Erythroblast (primary cell): ENCODE measurements around the gene EXD2.
"Not testable (repeated sequence)": the region's sequence is repeated elsewhere in the genome, so short reads cannot be mapped to it uniquely, and the experiment has no call there.

Experiments
- DNase-seq, 2 experiments: peaks; one replicate each; lab custom pipeline; 2025; lab: John Stamatoyannopoulos, UW
- GATA1 ChIP-seq: IDR thresholded peaks from 2 replicates; pipeline ENCODE4 v1.6.1; 2011; ENCODE audit warnings: low read depth, mild to moderate bottlenecking, control low read depth, low read length, moderate library complexity
- POLR2A ChIP-seq: IDR thresholded peaks from 2 replicates; pipeline ENCODE4 v1.6.1; 2011; ENCODE audit warnings: mild to moderate bottlenecking, low read length

Gene EXD2

DNA sequence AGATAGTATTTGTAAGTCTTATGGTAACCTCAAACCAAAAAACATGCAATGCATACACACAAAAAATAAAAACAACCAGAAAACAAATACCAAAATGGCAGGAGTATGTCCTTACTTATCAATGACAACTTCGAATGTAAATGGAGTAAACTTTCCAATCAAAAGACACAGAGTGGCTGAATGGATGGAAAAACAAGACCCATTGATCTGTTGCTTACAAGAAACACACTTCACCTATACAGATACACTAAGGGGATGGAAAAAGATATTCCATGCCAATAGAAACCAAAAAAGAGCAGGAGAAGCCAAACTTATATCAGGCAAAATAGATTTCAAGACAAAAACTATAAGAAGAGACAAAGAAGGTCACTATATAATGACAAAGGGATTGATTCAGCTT lies 29.7 kb upstream of the EXD2 start:
- no peak for TF ChIP-seq GATA1
- no peak for TF ChIP-seq POLR2A
- DNase-seq: no peak

DNA sequence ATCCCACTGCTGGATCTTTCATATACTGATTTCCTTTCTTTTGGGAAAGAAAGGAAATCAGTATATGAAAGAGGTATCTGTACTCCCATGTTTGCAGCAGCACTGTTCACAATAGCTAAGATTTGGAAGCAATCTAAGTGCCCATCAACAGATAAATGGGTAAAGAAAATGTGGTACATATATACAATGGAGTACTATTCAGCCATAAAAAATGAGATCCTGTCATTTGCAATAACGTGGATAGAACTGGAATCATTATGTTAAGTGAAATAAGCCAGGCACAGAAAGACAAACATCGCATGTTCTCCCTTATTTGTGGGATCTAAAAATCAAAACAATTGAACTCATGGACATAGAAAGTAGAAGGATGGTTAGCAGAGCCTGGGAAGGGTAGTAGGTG lies 25.5 kb upstream of the EXD2 start:
- not testable (repeated sequence) for DNase-seq

DNA sequence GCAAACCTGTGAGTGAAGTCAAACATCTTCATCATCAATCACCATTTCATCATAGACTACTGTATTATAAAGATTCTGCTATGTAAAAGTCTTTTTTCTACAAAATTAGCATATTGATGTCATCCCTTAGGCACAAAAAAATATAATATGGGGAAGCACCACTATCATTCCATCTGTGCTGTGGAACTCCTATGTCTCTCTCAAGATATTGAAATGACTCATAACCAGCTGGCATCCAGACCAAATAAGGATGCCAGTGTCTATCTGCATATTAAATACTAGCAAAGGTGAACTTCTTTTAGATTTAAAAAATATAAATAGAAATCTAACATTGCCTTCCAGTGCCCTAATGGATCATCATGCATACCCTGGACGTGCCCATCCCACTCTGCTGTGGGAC lies 20.5 kb upstream of the EXD2 start:
- no peak for DNase-seq
- TF ChIP-seq GATA1 (no peak), POLR2A (no peak)

DNA sequence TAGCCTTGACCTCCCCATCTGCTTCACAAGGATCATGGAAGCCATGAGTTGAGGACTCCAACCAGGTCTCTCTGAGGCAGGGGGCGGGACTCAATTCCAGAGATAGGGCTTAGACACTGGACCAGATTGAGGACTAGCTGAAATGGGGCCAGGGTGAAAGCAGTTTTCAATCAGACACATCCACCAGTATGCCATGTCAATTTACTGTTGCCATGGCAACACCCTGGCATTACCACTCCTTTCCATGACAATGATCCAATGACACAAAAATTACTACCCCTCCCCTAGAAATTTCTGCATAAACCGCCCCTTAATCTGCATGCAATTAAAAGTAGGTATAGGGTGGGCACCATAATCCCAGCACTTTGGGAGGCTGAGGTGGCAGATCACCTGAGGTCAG lies 19.7 kb upstream of the EXD2 start:
- DNase-seq: no peak
- TF ChIP-seq GATA1 (no peak), POLR2A (no peak)

DNA sequence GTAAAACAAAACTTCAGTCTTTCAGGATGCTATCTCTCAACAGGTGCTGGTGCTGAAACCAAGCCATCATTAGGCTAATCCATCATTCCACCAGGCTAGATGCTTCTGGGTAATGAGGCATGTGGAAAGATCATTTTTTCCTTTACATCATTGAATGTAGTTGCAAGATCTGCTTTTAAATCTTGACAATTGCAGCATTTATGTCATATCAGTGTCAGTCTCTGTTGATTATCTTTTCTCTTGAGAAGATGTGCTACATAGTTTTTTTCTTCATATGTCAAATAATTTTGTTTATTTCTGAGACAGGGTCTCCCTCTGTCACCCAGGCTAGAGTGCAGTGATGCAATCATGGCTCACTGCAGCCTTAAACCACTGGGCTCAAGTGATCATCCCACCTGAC lies 16.2 kb upstream of the EXD2 start:
- DNase-seq: no peak
- TF ChIP-seq GATA1: no peak
- TF ChIP-seq POLR2A: no peak

DNA sequence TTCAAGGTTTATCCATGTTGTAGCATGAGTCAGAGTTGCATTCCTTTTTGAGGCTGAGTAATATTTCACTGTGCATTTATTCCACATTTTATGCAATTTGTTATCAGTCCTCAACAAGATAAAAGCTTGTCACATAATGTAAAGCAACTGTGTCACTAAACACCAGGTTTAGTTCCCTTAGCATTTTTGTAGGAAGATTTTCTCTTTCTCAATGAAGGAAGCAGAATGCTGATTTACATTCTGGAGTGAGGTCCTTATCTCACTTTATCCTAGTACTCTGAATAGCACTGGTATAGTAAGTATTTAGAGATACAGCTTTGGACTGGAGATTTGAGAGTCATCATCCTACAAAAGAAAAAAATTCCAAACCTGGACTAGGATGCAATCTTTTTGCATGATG lies 9.8 kb upstream of the EXD2 start:
- DNase-seq: no peak
- TF ChIP-seq POLR2A: no peak
- no peak for TF ChIP-seq GATA1

DNA sequence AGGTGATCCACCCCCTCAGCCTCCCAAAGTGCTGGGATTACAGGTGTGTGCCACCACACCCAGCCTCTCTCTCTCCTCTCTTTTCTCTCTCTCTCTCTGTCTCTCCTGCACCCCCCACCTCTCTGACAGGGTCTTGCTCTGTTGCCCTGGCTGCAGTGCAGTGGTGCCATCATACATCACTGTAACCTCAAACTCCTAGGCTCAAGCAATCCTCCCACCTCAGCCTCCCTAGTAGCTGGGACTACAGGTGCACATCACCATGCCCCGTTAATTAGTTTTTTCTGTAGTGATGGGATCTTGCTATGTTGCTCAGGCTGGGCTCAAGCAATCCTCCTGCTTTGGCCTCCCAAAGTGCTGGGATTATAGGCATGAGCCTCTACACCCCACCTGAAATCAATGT lies 8.7 kb upstream of the EXD2 start:
- DNase-seq: not testable (repeated sequence)

DNA sequence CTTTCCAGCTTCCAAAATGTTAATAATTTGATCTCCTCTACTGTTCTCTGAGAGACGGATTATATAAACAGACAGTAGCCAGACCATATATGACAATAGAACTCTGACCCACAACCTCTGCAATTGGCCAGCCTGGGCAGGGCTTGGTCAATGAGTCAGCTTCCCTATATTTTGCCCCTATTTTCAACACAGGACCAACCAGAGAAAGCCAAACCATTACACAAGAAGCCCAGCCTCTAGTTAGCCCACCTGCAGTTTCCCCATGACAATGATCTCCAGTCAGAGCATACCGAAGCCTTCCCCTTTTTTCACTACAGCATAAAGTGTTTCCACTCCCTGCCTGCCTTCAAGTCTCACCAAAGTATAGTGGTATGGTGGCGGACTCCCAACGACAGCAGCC lies 7.6 kb upstream of the EXD2 start:
- no peak for TF ChIP-seq GATA1
- no peak for TF ChIP-seq POLR2A
- no peak for DNase-seq

DNA sequence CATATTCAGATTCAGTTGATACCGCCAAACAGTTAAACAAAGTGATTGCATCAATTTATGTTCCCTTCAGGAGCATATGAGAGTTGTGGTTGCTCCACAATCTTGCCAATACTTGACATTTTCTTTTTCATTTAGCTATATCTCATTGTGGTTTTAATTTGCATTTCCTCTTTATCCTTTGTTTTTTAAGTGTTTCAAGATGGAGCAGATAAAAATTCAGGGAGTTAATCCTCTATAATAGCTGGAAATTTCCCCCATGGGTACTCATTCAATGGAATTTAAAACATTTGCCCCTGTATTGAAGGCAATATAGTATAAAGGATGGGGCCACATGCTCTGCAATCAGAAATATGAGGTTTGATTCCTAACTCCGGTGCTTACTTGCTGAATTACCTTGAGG lies 1.1 kb upstream of the EXD2 start:
- TF ChIP-seq GATA1: no peak
- TF ChIP-seq POLR2A: no peak
- DNase-seq: no peak

DNA sequence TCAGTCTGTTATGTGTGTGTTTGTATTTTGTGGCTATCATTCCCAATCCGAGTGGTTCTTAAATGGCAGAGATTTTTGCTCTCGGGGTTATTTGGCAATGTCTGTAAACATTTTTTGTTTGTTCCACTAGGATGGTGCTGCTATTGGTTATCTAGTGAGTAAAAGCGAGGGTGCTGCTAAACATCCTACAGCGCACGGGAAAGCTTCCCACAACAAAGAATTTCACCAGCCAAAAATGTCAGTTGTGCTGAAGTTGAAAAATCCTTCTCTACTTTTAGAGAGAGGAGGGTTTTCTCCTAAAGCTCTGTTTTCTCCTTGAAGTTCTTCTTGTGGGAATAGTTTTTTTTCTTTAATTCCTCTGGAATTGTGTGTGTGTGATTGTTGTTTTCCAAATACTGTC lies 2.4 kb downstream of the EXD2 start:
- DNase-seq: no peak
- TF ChIP-seq POLR2A: no peak
- no peak for TF ChIP-seq GATA1

DNA sequence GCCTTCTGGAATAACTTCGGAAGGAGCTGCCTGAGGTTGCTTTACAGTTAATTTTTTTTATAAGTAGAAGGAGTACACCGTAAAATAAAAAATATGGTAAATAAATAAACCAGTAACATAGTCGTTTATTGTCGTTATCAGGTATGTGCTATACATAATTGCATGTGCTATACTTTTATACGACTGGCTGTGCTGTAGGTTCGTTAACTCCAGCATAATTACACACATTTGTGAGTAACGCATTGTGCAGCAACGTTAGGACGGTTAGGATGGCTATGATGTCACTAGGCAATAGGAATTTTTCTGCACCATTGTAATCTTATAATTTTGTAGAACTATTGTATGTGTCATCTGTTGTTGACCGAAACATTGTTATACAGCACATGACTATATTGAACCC lies 8.5 kb downstream of the EXD2 start:
- no peak for DNase-seq
- no peak for TF ChIP-seq POLR2A
- no peak for TF ChIP-seq GATA1

DNA sequence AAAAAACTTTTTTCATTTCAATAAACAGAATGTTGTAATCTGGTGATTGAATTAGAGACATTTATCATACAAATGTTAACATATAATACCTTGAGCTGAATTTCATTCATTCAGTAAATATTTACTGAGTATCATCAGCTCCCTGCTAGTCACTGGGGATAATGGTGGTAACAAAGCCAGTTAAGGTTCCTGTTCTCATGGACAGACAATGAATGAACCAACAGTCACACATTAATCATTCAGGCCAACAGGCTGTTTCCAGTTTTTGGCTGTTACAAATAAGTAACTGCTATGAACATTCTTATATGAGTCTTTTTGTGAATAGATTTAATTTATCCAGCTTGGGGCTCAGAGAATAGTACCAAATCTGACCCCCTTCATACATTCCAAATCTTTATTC lies 13.5 kb downstream of the EXD2 start:
- no peak for DNase-seq
- TF ChIP-seq GATA1: no peak
- no peak for TF ChIP-seq POLR2A

DNA sequence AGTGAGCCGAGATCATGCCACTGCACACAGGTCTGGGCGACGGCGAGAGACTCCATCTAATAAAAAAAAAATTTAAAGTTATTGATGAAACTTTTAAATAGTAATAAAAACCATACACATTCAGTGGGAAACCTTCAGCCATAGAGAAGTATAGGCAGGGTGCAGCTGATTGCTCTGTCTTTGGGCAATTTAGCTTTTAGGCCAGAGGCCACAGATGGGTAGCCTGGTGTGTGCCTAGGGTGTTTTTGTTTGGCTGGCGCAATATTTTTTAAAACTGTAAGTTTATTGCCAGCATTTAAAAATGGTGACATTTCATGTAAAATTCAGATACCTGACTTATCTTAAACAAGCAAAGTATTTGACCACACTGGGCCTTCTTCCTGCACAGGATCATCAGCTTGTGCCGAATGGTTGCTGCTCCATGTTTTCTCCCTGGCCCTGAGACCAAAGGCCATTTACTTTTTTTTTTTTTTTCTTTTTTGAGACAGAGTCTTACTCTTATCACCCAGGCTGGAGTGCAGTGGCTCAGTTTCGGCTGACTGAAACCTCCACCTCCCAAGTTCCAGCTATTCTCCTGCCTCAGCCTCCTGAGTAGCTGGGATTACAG lies 16.2 kb downstream of the EXD2 start:
- no peak for DNase-seq
- TF ChIP-seq GATA1: no peak
- no peak for TF ChIP-seq POLR2A

DNA sequence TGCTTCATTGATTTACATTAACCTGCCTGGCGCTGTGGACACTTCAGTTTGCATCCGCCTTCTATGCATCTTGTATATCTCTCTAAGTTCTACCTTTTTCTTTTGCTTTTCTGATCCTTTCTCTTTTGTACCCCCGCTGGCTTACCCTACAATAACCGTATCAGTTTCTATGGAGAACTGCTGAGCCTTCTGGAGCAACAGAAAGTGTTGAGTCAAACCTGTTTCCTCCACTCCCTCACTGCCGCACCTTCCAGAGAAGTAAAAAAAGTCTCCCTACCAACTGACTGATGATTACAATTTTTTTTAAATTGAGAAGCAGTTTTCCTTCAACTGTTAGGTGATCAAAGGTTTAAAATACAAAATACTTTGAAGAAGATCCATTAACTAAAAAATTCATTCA lies 17.4 kb downstream of the EXD2 start:
- no peak for DNase-seq
- TF ChIP-seq POLR2A (no peak), GATA1 (no peak)

DNA sequence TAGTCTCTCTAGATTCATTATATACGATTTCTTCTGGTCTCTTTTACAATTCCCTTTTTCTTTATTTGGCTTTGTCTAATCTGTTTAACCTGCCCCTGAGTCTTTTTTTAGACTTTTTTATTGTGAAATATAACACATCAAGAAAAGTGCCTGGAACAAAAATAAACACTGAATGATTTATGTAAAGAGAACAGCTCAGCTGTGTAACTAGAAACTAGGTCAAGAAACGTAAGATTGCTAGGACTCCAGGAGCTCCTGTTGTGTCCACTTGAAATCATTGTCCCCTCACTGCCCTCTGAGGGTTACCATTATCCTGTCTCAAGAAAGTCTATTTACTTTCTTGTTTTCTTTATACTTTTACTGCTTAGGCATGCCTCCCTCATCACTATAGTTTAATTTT lies 23.1 kb downstream of the EXD2 start:
- no peak for TF ChIP-seq POLR2A
- TF ChIP-seq GATA1: no peak
- DNase-seq: no peak

DNA sequence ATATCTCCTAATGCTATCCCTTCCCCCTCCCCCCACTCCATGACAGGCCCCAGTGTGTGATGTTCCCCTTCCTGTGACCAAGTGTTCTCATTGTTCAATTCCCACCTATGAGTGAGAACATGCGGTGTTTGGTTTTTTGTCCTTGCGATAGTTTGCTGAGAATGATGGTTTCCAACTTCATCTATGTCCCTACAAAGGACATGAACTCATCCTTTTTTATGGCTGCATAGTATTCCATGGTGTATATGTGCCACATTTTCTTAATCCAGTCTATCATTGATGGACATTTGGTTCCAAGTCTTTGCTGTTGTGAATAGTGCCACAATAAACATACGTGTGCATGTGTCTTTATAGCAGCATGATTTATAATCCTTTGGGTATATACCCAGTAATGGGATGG lies 26.4 kb downstream of the EXD2 start:
- not testable (repeated sequence) for DNase-seq
